ENCODE measurements around the gene ANO10. TPM values are rescaled to one million over a fixed set of nuclear protein-coding genes. Genes with fewer than 3 reads are reported as not detected.

ANO10 gene
- total RNA-seq, 2 donors from 2014 or later = 9.6 to 11.3 TPM

DNA sequence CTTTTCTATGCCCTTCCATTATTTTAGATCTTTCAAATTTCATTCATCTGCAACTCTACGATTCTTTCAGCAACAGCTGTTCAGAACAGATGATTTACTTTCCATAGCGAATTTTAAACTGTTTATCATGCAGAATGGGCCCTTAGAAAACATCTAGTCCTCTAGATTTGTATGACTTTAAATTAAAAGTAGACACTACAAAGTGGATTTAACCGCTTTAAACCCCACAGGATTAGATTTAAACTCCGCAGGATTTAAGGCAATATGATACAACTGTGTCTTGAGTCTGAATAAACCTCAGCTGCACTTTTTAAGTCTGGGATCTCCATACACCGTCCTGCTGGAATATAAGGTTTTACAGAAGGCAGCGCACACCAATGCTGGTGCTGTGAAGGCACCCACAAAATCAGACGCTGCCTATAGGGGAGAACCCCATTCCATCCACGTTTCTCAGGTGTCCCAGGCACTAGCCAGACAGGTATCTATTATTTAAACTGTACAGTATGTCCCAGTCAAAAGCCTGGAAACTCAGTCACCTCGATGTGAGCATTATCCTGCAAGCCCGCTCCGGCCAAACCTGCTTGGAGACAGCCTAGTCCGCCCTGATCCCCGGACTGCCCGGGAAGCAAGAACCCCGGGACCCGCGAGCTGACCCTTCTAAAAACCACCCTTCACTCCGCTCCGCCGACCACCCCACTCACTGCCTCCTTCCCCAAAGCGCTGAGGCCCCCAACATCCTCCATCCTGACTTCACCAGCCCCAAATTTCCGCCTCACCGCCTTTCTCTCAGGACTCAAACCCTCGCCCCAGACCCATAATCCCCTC lies 768 bp downstream of the ANO10 start:
- Histone ChIP-seq H3K4me3 (peak overlapping the region; percentile 73 to 98), H3K9me3 (no peaks in the 10 kb centered on the region), H3K27ac (peak overlapping the region; percentile 83 to 95), H3K27me3 (no peaks in the 10 kb centered on the region), H3K36me3 (no peaks in the 10 kb centered on the region), H3K4me1 (peaks cover 0 to 15% of the 10 kb centered on the region in 2 donors)
- DNase-seq (ENCODE audit: low spot score) = peak; percentile 60
- TF ChIP-seq, protein P1, sequence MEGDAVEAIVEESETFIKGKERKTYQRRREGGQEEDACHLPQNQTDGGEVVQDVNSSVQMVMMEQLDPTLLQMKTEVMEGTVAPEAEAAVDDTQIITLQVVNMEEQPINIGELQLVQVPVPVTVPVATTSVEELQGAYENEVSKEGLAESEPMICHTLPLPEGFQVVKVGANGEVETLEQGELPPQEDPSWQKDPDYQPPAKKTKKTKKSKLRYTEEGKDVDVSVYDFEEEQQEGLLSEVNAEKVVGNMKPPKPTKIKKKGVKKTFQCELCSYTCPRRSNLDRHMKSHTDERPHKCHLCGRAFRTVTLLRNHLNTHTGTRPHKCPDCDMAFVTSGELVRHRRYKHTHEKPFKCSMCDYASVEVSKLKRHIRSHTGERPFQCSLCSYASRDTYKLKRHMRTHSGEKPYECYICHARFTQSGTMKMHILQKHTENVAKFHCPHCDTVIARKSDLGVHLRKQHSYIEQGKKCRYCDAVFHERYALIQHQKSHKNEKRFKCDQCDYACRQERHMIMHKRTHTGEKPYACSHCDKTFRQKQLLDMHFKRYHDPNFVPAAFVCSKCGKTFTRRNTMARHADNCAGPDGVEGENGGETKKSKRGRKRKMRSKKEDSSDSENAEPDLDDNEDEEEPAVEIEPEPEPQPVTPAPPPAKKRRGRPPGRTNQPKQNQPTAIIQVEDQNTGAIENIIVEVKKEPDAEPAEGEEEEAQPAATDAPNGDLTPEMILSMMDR (IDR thresholded peaks at IDR 0.05) = no peak

DNA sequence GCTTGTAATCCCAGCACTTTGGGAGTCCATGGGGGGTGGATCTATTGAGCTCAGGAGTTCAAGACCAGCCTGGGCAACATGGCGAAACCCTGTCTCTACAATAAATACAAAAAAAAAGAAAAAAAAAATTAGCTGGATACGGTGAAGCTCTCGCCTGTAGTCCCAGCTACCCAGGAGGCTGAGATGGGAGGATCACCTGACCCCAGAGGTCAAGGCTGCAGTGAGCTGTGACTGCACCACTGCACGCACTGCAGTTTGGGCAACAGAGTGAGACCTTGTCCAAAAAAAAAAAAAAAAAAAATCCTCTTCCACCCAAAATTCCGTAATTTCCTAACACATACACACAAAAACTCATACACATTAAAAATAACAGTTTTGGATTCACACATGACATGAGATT lies 2.2 kb downstream of the ANO10 start:
- Histone ChIP-seq H3K4me1 (peaks cover 0 to 15% of the 10 kb centered on the region in 2 donors), H3K4me3 (no peak overlapping the region), H3K27me3 (no peaks in the 10 kb centered on the region), H3K9me3 (no peaks in the 10 kb centered on the region), H3K36me3 (no peaks in the 10 kb centered on the region), H3K27ac (no peak overlapping the region)
- no peak for DNase-seq (ENCODE audit: low spot score)
- TF ChIP-seq, protein P1 (IDR thresholded peaks at IDR 0.05) = no peak

DNA sequence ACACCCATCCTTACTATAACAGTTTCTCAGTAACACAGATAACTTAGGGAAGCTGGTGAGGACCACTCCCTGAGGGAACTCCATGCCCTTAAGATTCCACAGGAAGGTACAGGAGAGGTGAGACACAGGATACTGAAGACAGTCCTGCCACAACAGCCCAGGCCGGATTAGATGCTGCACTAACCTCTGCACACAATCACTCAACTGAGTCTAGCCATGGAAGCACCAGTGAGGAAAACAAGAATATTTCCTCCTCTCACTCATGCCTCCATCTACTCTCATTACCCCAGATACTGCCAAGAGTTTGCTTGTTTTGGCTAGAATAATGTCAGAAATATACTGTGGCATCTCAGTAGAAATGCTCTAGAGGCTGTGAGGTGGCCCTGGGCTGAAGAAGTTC lies 3.7 kb downstream of the ANO10 start:
- DNase-seq (ENCODE audit: low spot score) = no peak
- Histone ChIP-seq H3K4me3 (no peak overlapping the region), H3K36me3 (no peaks in the 10 kb centered on the region), H3K9me3 (no peaks in the 10 kb centered on the region), H3K4me1 (peaks cover 0 to 15% of the 10 kb centered on the region in 2 donors), H3K27ac (no peak overlapping the region), H3K27me3 (no peaks in the 10 kb centered on the region)
- TF ChIP-seq, protein P1 (IDR thresholded peaks at IDR 0.05) = no peak

DNA sequence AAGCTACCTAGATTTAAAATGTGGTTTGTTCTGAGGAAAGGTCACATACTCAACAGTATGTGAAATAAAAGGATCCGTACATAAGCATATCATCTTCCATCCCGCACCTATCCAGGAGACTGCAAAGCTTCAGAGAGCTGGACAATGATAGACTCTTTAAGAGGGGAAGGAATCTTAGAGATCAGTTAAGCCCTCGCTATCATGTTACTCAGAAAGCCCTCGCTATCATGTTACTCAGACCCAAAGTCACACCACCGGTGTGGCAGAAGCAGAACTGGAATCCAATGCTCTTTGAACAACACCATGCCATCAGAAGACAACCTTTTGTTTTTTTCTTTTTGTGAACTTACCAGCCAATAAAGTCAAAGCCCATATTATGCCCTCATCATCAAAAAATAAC lies 5.8 kb downstream of the ANO10 start:
- Histone ChIP-seq H3K4me3 (no peak overlapping the region), H3K4me1 (peaks cover 0 to 7% of the 10 kb centered on the region in 2 donors), H3K9me3 (no peaks in the 10 kb centered on the region), H3K27ac (no peak overlapping the region), H3K36me3 (no peaks in the 10 kb centered on the region), H3K27me3 (no peaks in the 10 kb centered on the region)
- TF ChIP-seq, protein P1 (IDR thresholded peaks at IDR 0.05) = no peak
- no peak for DNase-seq (ENCODE audit: low spot score)

DNA sequence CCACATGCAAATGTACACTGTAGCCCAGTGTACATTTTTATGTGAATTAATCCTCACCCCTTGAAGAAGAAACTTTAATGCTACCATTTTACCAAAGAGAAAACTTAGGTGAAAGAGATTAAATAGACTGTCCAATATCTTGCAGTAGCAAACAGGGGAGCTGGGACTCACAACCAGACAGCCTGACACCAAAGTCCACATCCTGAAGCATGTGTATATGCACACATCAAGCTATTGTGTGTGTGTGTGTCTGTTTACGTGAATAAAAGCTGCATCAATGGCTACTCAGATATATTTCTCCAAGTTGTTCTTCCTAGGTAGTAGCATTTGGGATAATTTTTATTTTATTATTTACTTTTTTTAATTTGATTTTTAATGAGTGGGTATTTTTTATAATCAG lies 6.7 kb downstream of the ANO10 start:
- Histone ChIP-seq H3K36me3 (no peaks in the 10 kb centered on the region), H3K4me1 (no peaks in the 10 kb centered on the region), H3K9me3 (no peaks in the 10 kb centered on the region), H3K4me3 (no peak overlapping the region), H3K27me3 (no peaks in the 10 kb centered on the region), H3K27ac (no peak overlapping the region)
- no peak for DNase-seq (ENCODE audit: low spot score)
- TF ChIP-seq, protein P1 (IDR thresholded peaks at IDR 0.05) = no peak
